AG04450 (cell line): ENCODE measurements around the gene SLC7A7. TPM values are rescaled to one million over a fixed set of nuclear protein-coding genes. Genes with fewer than 3 reads are reported as not detected.
"Not testable (repeated sequence)": the region's sequence is repeated elsewhere in the genome, so short reads cannot be mapped to it uniquely, and the experiment has no call there.

Source experiments
- CTCF ChIA-PET: fragments of 300-600, 350-600 bp; formaldehyde crosslinking; extraction: SDS; loops from one replicate; lab custom pipeline; 2022; ENCODE audit warnings: antibody characterized with exemption, inconsistent platforms; lab: Charles Lee
- POLR2A ChIA-PET: fragments of 350-600 bp; formaldehyde crosslinking; extraction: SDS; loops from one replicate; lab custom pipeline; 2021; ENCODE audit warnings: antibody characterized with exemption, inconsistent platforms; lab: Yijun Ruan, JAX
- DNase-seq: peaks from one replicate; pipeline ENCODE4 v3.0.0-alpha.2; 2011; ENCODE audit warnings: low read depth, low spot score
- H3K27ac ChIP-seq: one replicate; pipeline ENCODE4 v1.5.1; 2012; ENCODE audit warnings: low read depth, low read length, control low read depth
- H3K27me3 ChIP-seq: one replicate; pipeline ENCODE4 v1.6.0; 2012; ENCODE audit warnings: low read length; ENCODE audit not compliant: control insufficient read depth, insufficient read depth
- H3K4me3 ChIP-seq: 2 replicates; pipeline ENCODE4 v1.5.1; 2011; ENCODE audit warnings: mild to moderate bottlenecking, low read depth, low read length, control low read depth
- H3K9me3 ChIP-seq: 2 replicates; pipeline ENCODE4 v1.5.1; 2012; ENCODE audit warnings: low read length; ENCODE audit not compliant: control insufficient read depth, insufficient read depth
- CTCF ChIP-seq: IDR thresholded peaks from 2 replicates; pipeline ENCODE4 v1.5.1; 2011; ENCODE audit warnings: low read depth, low read length, control low read depth, inconsistent platforms
- polyA plus RNA-seq: library from polyadenylated mRNA; depleted of rRNA; stranded (reverse); fragments of >200 nt; gene quantifications from 2 replicates; pipeline ENCODE4 v1.2.3, GENCODE V29; 2011; rRNA removed
- small RNA-seq: library from RNA; depleted of rRNA; stranded (forward); fragments of <200 nt; gene quantifications from one replicate; pipeline ENCODE3, GENCODE V24; 2012; ENCODE audit warnings: low read depth; ENCODE audit not compliant: insufficient read length

The SLC7A7 gene
- polyA plus RNA-seq, 1 experiment: 7.7 TPM

GRCh38 chr14:22733829-22734228 is 81.4 kb downstream of the SLC7A7 start:
- Histone ChIP-seq H3K27me3 (peaks cover 5% of the 10 kb centered on the region), H3K27ac (no peak overlapping the region), H3K4me3 (no peak overlapping the region), H3K9me3 (peaks cover 3% of the 10 kb centered on the region)
- ChIA-PET CTCF (interaction anchor here (1.1 kb wide), 1 partner anchor 164 kb away, joined by 3 read pairs; no protein-coding TSS in a partner anchor), POLR2A (no interaction called here)
- DNase-seq: no peak
- no peak for TF ChIP-seq CTCF

GRCh38 chr14:22732062-22732461 is 83.2 kb downstream of the SLC7A7 start:
- DNase-seq, H3K27me3 ChIP-seq, POLR2A ChIA-PET, H3K9me3 ChIP-seq, H3K27ac ChIP-seq, H3K4me3 ChIP-seq: not testable (repeated sequence)
- CTCF ChIA-PET: interaction anchor here (1.1 kb wide), 1 partner anchor 162 kb away, joined by 4 read pairs; no protein-coding TSS in a partner anchor

- H3K27ac ChIP-seq: no peak overlapping the region
- no peak for TF ChIP-seq CTCF
- DNase-seq: no peak
- CTCF ChIA-PET: interaction anchor here (1.4 kb wide), 1 partner anchor 169 kb away, joined by 4 read pairs; no protein-coding TSS in a partner anchor
- no peaks in the 10 kb centered on the region for H3K9me3 ChIP-seq
- H3K4me3 ChIP-seq: no peak overlapping the region
- POLR2A ChIA-PET: no interaction called here
- peaks cover 12% of the 10 kb centered on the region for H3K27me3 ChIP-seq
These were observed 89.2 kb downstream of the SLC7A7 start for GRCh38 chr14:22726012-22726411.

GRCh38 chr14:22725374-22725773 is 89.9 kb downstream of the SLC7A7 start:
- H3K27ac ChIP-seq, POLR2A ChIA-PET, DNase-seq, H3K4me3 ChIP-seq, H3K9me3 ChIP-seq: not testable (repeated sequence)
- peaks cover 12% of the 10 kb centered on the region for H3K27me3 ChIP-seq
- CTCF ChIA-PET: interaction anchor here (1.4 kb wide), 1 partner anchor 169 kb away, joined by 4 read pairs; no protein-coding TSS in a partner anchor

GRCh38 chr14:22724847-22725246 is 90.4 kb downstream of the SLC7A7 start:
- POLR2A ChIA-PET, CTCF ChIA-PET: not testable (repeated sequence)
- H3K27me3 ChIP-seq: peaks cover 12% of the 10 kb centered on the region

GRCh38 chr14:22723815-22724214 is 91.4 kb downstream of the SLC7A7 start:
- H3K9me3 ChIP-seq: no peaks in the 10 kb centered on the region
- ChIA-PET POLR2A (no interaction called here), CTCF (interaction anchor here (1.0 to 1.3 kb wide), 2 partner anchors 64 to 154 kb away, joined by 3 to 5 read pairs; no protein-coding TSS in a partner anchor)
- no peak overlapping the region for H3K27ac ChIP-seq
- no peak overlapping the region for H3K4me3 ChIP-seq
- peaks cover 15% of the 10 kb centered on the region for H3K27me3 ChIP-seq
- no peak for DNase-seq
- TF ChIP-seq CTCF: no peak

More at GRCh38 chr14:22724847-22725246, 90.4 kb downstream of the SLC7A7 start:
- H3K9me3 ChIP-seq, H3K4me3 ChIP-seq, DNase-seq, H3K27ac ChIP-seq: not testable (repeated sequence)

Small RNAs within 50 kb of the gene (small RNA-seq; reads per million reads assigned to genes)
- gene RF00019 (not detected), gene RF00588 (not detected)

Other genes starting within 250 kb of the SLC7A7 start
- 420 and 467 TPM in 2 replicates for gene DAD1, start 226.2 kb downstream of the SLC7A7 start, polyA plus RNA-seq
- gene ABHD4, start 217.1 kb downstream of the SLC7A7 start, polyA plus RNA-seq: 42.1 and 49.4 TPM in 2 replicates
- not detected in 2 replicates for gene OR6J1, start 171.1 kb downstream of the SLC7A7 start, polyA plus RNA-seq
- gene OXA1L, start 48.7 kb downstream of the SLC7A7 start, polyA plus RNA-seq: 181 and 198 TPM in 2 replicates
- gene MRPL52, start 14.5 kb upstream of the SLC7A7 start, polyA plus RNA-seq: 71.8 and 78.1 TPM in 2 replicates
- 365 and 448 TPM in 2 replicates for gene MMP14, start 21.1 kb upstream of the SLC7A7 start, polyA plus RNA-seq
- 87.8 and 125 TPM in 2 replicates for gene LRP10, start 56.3 kb upstream of the SLC7A7 start, polyA plus RNA-seq
- gene REM2, start 67.8 kb upstream of the SLC7A7 start, polyA plus RNA-seq: 0.06 and 0.19 TPM in 2 replicates
- gene RBM23, start 103.7 kb upstream of the SLC7A7 start, polyA plus RNA-seq: 46.2 and 47.2 TPM in 2 replicates
- gene PRMT5, start 113.9 kb upstream of the SLC7A7 start, polyA plus RNA-seq: 125 and 133 TPM in 2 replicates
- gene HAUS4, start 141.7 kb upstream of the SLC7A7 start, polyA plus RNA-seq: 22.7 and 25.4 TPM in 2 replicates
- 77.0 and 82.9 TPM in 2 replicates for gene AJUBA, start 167.1 kb upstream of the SLC7A7 start, polyA plus RNA-seq
- gene C14orf93, start 194.7 kb upstream of the SLC7A7 start, polyA plus RNA-seq: 7.8 and 8.4 TPM in 2 replicates
- gene PSMB5, start 219.5 kb upstream of the SLC7A7 start, polyA plus RNA-seq: 282 and 292 TPM in 2 replicates
- not detected in 2 replicates for gene PSMB11, start 226.8 kb upstream of the SLC7A7 start, polyA plus RNA-seq
- gene CDH24, start 242.1 kb upstream of the SLC7A7 start, polyA plus RNA-seq: 10.1 and 11.0 TPM in 2 replicates